GM12873 (cell line): ENCODE measurements around the gene VWA5B2.

Experiments used
- CTCF ChIP-seq: IDR thresholded peaks from 2 replicates; pipeline ENCODE4 v1.5.1; 2012; ENCODE audit warnings: low read depth, mild to moderate bottlenecking, moderate library complexity, low read length, control low read depth; ENCODE audit not compliant: insufficient read depth; ENCODE audit errors: missing control alignments

The VWA5B2 gene

GRCh38 chr3:184233127-184233843 is 3.9 kb downstream of the VWA5B2 start:
- no peak for TF ChIP-seq CTCF

GRCh38 chr3:184234224-184234623 is 4.8 kb downstream of the VWA5B2 start:
- TF ChIP-seq CTCF = no peak

- TF ChIP-seq CTCF = no peak
Measured at GRCh38 chr3:184234671-184235380, 5.4 kb downstream of the VWA5B2 start.

- no peak for TF ChIP-seq CTCF
Measured at GRCh38 chr3:184235381-184236032, 6.1 kb downstream of the VWA5B2 start.

GRCh38 chr3:184236033-184236410 is 6.6 kb downstream of the VWA5B2 start:
- TF ChIP-seq CTCF = no peak

- no peak for TF ChIP-seq CTCF
Measured at GRCh38 chr3:184236636-184237035, 7.3 kb downstream of the VWA5B2 start.

GRCh38 chr3:184237211-184237610 is 7.8 kb downstream of the VWA5B2 start:
- TF ChIP-seq CTCF = no peak
